Activated CD4-positive, alpha-beta T cell treated with anti-CD3 and anti-CD28 coated beads for 48 hours (primary cell): ENCODE results near the gene SAMD8.
A peak's percentile ranks its signal among the peaks of the same experiment; 100 is the strongest.
"Not testable (repeated sequence)": the region's sequence is repeated elsewhere in the genome, so short reads cannot be mapped to it uniquely, and the experiment has no call there.

Experiments
- DNase-seq: peaks from one replicate; pipeline ENCODE4 v3.0.0-alpha.2; 2020

SAMD8 gene

DNA sequence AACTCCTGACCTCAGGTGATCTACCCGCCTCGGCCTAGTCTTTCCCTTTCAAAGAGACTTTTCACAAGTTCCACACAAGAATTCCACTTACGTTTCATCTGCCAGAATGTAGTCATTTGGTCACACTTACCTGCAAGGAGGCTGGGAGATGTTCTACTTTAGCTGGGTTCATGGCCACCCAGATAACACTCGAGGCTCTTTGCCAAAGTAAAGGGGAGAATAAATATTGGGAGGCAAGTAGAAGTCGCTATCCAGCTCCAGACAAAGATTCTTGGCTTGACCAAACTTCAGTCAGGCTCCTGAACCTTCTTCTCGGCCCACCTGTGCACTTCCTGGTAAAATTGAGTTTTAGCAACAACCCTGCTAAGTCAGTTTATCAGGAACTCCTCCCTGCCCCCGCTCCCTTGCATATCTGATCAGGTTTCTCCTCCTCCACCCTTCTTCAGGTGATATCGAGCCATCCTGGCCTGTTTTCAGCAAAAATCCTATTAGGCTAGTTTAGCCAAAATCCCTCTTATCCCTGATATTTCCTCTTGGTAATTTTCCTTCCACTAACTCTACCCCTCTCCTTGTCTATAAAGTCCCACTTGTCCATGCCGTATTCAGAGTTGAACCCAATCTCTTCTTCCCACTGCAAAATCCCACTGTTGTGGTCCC, 25.1 kb upstream of the SAMD8 start:
- DNase-seq: no peak

DNA sequence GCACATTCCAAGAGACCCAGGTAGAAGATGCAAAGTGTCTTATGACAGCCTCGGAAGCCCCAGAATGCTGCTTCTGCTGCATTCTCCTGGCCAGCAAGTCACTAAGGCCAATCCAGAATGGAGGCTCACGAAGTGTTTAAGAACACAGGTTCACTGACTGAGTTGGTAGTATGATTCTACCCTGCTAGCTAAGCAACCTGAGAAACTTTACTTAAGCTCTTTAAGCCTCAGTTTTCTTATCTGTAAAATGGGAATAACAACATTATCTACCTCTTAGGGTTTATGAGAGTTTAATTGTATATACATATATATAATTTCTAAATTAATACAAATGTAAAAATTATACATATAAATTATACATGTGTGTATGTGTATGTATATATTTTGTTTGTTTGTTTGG, 22.8 kb upstream of the SAMD8 start:
- no peak for DNase-seq

DNA sequence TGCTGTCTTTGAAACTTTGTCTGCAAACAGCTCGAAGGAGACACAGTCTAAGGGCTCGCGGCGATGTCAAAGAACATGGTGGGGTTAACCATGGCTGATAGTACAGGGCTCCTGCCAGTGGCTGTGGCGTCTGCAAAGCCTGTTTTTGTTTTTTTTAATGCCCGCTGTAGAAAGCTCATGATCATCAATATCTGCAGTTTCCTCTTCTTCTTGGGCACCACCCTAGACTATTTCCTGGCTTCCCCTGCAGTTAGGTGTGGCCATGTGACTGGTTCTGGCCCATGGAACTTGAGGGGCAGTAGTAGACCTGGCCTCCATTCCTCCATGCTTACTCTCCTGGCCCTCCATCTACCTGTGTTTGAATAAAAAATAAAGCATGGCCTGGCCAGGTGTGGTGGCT, 21.8 kb upstream of the SAMD8 start:
- DNase-seq: no peak

DNA sequence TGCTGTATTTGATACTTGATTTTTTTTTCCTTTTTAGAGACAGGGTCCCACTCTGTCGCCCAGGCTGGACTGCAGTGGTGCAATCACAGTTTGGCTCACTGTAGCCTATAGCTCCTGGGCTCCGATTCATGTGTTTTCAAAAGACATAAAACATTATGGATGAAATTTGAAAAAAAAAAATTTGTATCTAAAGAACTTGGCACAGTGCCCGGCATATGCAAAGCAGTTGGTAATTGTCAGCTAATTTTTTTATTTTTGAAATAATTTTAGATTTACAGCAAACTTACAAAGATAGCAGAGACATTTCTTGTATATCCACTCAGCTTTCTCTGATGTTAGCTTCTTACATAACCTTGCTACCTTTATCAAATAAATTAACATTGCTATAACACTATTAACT, 20.3 kb upstream of the SAMD8 start:
- DNase-seq: no peak

DNA sequence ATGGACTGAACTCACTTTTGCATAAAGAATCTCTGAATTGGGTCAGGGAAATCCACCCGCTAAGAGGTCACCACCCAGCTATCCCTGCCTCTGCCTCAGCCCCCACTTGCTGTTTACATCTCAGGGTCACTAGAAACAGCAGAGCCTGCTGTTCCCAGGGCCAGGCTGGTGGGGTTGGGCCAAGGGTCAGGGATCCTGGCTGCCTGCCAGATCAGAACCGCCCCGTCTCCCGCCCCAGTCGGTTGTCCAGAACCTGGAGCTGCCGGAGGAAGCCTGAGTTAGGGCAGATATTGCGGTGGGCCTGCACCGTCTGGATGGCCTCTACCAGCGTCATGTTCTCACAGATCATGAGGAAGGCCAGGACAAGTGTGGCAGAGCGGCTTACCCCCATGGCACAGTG, 17.0 kb upstream of the SAMD8 start:
- DNase-seq: no peak

DNA sequence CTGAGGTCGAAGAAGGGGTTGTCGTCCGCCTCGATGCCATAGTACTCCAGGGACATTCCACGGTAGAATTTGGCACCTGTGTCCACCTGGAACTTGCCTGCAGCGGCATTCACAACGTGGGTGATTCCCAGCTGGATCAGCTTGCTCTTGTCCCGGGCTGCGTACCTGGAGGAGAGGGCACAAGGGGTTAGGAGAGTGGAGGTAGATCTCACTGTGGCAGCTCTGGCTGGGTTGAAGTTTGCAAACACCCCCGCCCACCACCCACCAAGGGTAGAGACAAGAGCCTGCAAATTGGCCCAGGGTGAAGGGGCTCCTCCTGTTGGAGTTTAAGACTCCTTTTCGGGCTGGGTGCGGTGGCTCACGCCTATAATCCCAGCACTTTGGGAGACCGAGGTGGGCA, 15.8 kb upstream of the SAMD8 start:
- DNase-seq: no peak

DNA sequence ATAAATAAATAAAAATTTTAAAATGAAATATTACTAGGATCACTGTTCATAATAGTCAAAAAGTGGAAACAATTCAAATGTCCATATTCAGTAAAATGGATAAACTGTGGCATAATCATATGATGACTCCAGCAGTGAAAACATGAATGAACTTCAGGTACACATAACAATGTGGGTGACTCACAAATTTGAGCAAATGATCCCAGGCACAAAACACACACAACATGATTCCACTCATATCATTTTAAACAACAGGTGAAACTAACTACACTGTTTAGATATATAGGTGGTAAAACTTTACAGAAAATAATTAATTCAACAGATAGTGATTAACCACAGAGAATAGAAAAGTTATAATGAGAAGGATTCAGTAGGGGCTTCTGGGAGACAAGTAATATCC, 14.7 kb upstream of the SAMD8 start:
- no peak for DNase-seq

DNA sequence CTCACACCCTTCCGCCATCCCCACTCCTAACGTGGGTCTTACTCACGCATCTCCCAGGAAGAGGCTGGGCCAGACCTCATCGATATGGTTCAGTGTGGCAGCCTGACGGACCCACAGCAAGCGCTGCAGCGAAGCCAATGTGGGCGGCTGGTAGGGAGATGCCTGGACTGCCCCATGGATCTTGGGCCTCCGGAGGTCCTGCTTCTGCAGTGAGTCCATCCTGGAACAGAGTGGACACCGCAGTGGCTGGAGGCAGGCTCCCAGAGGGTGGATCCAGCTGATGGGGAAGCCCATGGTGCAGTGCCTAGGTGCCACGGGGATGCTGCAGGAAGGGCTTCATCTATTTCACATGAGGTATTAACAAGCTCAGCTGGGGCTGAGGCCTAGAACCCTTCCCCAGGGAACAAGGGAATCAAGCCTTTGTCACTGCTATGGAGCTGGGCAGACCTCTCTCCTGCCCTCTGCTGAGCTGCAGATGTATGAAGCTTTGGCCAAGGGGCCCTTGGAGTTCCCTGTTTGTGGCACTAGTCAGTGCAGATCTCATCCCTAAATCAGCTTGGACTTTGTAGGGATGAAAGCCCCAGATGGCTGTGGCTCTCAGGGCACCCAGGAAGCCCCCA, 13.7 kb upstream of the SAMD8 start:
- no peak for DNase-seq

DNA sequence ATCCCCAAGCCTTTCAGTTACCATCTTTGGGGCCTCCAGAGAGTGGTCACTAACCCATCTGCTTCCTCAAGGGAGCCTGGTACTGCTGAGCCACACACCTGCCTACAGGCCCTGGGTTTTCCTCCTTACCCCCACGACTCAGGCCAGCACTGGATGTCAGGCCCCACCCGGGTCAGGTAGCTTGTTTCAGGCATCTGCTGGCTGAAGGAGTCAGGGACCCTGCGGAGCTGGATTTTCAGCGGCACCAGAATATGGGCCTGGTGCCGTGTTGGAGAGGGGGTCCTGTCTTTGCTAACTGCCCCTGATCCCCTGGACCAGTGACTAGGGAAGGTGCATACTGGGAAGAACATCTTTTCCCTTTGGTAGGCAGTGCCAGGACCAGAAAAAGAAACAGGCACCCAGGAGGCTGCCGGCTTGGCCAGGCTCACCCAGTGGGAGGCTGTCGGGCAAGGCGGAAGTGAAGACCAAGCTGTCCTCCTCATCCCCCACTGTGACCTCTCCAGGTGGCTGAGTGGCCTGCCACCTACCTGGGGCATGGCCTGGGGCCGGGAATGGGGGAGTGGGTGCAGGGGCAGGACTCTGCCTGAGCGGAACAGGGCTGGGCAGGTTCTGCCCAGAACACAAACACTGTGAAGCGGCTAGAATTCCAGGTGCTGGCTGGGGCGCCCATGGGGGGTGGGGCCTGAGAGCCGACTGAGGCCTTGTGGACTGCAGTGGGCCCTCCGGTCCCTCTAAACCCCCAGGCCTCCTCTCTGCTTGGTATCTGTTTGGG, 12.4 kb upstream of the SAMD8 start:
- DNase-seq: no peak

DNA sequence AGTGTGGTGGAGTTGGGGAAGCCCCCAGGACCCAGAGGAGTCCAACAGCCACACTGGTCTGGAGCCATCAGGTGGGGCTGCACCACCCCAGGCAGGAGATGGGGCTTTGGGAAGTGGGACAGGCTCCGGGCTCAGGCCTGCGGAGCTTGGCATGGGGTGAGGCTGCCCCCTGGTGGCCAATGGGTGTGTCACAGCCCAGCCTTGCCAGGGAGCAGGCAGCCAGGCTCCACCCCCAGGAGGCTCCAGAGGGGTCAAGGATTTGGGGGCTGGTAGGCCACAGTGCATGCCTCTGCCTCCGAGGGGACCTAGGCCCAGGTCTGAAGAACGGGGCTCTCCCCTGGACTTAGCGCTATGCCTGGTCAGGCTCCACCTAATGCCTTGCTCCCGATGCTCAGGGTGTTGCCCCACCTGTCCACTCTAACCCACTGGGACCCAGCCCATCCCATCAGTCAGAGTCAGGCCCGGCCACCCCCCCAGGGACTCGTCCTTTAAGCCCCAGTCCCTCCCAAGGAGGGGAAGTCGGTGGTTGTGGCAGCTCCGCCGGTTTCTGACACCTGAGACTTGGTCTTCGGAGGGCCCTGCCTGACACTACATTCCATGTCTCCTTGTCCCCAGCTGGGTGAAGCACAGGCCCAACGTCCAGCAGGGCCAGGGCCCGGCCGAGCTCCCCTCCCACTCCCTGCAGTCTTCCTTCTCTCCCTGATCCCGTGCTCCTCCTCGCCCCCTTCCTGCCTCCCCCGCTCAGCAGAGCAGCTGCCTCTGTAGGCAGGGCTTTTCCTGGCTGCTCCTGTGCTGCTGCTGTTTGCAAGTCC, 11.3 kb upstream of the SAMD8 start:
- DNase-seq: peak; percentile 88

DNA sequence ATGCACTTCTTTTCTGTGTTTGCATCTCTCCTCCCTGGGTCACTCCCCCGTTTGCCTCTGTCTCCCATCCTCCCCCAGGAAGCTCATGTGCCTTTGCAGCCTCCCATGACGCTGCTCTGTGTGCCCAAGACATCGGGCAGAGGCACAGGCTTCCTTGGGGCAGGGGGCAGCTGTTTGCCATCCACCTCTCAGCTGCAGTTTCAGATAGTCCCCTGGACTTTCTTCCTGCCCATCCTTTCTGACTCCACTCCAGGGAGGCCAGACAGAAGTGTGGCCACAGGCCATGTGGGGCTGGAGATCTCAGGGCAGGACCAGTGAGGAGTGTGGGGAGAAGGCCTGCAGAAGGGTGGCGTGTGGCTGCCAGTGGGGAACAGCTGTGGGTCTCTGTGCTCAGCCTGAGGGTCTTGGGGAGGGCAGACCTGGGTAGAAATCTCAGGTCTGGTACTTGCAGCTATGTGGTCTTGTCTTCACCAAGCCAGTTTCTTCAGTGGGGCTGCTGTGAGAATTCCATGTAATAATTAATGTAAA, 10.6 kb upstream of the SAMD8 start:
- DNase-seq: no peak

DNA sequence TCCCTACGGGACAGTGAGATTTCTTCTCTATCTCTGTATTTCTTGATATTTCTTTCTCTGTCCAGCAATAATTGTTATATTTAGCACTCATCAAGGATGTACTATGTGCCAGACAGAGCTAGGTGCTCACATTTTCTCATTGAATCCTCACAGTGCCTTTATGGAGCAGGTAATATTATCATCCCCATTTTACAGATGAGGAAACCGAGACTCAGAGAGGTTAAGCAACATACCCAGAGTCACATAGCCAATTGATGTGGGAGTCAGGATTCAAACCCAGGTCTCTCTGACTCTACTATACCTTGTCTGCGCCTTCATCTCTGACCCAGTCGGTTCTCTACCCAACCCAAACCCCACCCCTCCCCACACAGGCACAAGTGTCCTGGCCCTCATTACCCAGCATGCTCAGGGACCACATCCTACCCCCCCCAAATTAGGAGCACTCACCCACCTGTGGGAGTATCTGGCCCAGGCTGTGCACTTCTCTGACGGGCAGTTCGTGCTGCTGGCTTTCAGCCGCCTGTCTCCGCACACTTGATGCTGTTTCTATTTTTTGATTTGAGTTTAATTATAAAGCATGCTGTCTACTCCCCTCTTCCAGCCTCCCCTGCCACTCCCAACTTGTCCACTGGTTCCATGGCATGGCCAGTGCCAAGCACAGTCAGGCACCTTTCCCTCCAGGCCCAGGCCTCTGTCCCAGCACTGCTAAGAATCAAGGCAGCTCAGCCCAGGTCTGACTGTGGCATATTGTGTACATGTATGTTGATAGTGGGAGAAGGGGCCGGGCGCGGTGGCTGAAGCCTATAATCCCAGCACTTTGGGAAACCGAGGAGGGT, 9.8 kb upstream of the SAMD8 start:
- no peak for DNase-seq

DNA sequence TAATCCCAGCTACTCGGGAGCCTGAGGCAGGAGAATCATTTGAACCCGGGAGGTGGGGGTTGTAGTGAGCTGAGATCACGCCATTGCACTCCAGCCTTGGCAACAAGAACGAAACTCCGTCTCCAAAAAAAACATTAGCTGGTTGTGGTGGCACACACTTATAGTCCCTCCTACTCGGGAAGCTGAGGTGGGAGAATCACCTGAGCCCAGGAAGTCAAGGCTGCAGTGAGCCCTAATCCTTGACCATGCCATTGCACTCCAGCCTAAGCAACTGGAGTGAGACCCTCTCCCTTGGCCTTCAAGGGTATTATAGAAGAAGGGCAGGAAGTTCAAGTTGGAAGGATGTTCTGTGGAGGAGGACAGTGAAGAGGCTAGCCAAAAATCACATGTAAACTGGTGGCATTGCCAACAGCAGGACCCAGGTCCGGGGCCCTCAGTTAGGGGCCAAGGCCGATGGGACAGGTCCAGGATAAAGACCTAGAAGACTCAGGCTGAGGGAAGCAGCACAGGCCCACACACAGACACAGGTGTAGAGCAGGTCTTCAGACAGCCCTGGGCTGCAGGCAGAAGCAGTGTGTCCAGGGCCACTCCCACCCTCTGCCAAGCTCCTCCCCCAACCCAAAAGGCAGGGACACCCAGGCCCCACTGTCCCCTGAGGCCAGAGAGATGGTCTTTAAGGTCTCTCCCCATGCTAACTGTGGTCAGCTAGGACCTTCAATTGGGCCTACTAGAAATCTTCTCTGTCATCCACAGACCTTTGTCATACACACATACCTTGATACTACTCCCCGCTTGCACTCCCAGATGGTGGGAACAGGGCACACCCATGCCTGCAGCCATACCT, 8.4 kb upstream of the SAMD8 start:
- no peak for DNase-seq

DNA sequence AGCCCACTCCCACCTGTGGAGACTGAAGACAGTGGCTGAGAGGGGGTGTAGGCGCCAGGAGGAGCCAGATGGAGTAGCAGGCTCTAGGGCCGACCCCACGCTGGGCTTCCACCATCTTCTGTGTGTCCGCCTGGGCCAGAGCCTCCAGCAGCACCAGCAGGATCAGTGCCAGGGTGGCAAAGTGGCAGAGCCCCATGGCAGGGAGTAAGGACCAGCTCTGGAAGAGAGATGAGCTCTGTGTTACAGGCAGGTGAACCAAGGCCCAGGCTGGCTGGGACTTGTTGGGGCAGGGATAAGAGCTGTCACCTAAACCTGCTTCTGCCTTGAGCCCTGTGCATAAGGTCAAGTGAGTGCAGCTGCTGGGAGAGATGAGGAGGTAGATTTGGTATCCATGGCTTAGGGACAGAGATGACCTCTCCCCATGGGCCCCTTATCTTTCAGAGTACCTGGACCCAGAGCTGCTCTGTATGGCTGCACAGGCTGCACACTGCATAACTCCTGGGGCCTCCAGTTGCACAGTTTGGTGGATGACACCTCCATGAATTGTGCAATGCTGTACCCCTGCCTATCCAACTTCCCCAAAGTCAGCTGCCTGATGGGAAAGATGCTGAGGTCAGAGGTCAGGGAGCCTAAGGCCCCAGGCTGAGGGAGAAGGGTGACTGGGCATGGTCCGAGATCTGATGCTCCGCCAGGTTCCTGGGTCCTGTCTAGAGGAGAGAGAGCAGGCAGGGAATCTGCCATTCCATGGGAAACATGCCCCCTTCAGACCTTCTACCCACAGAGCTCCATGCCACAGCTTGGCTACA, 7.4 kb upstream of the SAMD8 start:
- DNase-seq: no peak

DNA sequence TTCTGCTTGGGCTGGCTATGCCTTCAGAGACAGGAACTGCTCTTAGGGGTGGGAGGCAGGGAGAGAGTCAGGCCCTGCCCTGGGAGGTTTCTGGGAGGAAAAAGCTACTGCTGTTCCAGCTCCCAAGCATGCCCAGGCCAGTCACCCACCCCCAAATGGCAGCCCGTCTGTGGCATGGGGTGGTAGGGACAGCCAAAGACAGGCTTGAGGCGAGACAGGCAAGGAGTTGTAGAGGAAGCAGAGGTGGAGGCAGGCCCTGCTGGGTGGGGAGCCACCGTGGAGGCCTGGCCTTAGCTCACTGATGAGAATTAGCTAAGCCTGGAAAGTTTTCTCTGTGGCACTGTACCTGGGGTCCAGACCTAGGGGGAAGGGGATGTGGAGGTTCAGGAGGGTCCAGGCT, 6.6 kb upstream of the SAMD8 start:
- DNase-seq: no peak

DNA sequence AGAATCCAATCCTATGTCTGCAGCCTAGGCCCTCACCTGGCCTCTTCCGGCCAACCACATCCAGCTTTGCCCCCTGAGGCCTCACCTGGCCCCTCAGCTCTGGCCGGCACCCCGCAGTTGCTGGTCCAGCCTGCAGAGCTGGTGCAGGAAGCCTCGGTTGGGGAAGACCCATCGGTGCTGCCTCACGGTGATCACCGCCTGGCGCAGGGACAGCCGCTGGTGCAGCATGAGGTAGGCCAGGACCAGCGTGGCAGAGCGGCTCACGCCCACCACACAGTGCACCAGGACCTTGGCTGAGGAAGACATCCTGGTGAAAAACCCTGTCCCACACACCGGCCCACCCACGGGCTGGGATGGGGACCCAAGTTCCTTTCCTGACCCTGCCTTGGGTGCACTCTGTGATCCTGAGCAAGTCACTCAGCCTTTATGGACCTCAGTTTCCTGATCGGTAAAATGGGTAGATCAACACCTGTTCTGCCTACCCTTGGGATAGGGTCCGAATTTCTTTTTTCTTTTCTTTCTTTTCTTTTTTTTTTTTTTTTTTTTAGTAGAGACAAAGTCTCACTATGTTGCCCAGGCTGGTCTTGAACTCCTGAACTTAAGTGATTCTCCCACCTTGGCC, 5.8 kb upstream of the SAMD8 start:
- DNase-seq: no peak

DNA sequence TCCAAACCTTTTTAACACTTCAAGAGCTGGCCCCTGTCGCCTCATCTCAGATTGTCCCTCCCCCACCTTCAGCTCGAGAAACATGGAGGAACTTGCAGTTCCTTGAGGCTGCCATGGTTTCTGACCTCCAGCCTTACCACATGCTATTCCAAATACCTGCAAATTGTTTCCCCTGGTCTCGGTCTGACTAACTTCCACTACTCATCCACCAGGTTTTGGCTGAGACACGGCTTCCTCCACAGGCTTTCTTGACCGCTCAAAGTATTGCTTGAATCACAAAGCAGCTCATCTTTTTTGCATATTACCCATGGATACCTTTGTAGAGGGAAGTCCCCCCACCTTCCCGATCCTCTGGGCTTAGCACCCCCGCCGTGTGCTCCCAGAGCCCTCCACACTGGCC, 5.2 kb upstream of the SAMD8 start:
- no peak for DNase-seq

DNA sequence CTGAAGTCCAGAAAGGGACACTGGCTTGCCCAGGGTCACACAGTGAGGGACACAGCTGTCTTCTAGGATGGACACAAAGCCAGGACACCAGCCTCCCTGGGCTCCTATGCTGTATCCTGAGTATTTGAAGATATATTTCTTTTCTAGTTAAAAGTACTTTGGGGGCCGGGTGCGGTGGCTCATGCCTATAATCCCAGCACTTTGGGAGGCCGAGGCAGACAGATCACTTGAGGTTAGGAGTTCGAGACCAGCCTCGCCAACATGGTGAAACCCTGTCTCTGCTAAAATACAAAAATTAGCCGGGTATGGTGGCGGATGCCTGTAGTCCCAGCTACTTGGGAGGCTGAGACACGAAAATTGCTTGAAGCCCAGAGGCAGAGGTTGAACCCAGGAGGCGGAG, 4.6 kb upstream of the SAMD8 start:
- DNase-seq: not testable (repeated sequence)

DNA sequence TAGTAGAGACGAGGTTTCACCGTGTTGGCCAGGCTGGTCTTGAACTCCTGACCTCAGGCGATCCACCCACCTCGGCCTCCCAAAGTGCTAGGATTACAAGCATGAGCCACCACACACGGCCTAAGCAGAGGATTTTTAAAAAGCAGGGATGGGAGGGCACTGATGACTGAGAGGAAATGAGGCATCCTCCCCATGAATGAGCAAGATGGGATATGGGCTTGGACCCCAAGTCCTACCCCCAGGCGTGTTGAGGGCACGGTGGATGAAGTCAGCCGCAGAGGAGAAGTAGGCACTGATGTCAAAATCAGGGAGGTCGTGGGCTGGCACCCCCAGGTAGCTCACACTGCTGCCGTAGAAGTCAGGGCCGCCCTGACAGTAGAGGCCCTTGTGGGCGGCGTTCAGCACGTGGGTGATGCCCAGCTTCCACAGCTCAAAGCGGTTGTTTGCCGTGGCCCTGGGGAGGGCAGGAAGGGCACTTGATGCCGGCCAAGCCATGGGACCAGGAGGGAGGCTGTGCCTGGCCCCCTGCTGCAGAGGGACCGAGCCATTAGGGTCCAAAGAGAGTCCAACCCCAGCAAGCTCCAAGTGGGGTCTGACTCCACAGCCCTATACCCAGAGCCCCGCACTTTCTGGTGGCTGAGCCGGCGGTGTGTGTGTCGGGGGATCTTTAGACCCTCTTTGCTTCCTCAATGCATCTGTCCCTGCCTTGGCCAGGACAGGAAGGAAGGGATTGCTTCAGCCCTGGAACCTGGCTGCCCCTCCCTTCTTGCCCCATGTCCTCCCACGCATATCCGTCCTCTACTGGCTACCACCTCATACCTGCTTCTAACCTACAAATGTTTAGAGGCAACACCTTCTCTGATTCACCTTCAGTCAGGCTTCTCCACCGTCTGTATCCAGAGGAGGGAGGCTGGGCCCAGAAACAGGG, 3.4 kb upstream of the SAMD8 start:
- no peak for DNase-seq
